Ovary (tissue), 9 donors: ENCODE measurements around the gene NHS. TPM values are rescaled to one million over a fixed set of nuclear protein-coding genes. Genes with fewer than 3 reads are reported as not detected.
A peak's percentile ranks its signal among the peaks of the same experiment; 100 is the strongest.

Experiments used
- DNase-seq, 5 donors: peaks; one replicate each; pipeline ENCODE4 v3.0.0-alpha.2; 2019 to 2020
- H3K27ac ChIP-seq, 2 donors: fragments of 200-600 bp; one replicate each; pipeline versions ENCODE4 v1.5.1 to v1.8.0; 2019 to 2022
- H3K27me3 ChIP-seq: fragments of 200-600 bp; one replicate; pipeline ENCODE4 v1.8.0; 2022
- H3K36me3 ChIP-seq: fragments of 200-600 bp; sonication (generic); one replicate; pipeline ENCODE4 v1.5.1; 2019
- H3K4me1 ChIP-seq: one replicate; pipeline ENCODE4 v1.8.1; 2013; ENCODE audit warnings: mild to moderate bottlenecking, moderate library complexity; ENCODE audit not compliant: insufficient read depth
- H3K4me3 ChIP-seq: fragments of 200-600 bp; sonication (generic); one replicate; pipeline ENCODE4 v1.5.1; 2017
- H3K9me3 ChIP-seq, 2 donors: fragments of 200-600 bp in 1 of 2; sonication (generic) in 1 of 2; one replicate each; pipeline versions ENCODE4 v1.5.1 to v1.8.1; 2013 to 2019; ENCODE audit warnings: mild to moderate bottlenecking in 1 of 2, moderate library complexity in 1 of 2
- EP300 ChIP-seq: sonication (generic); formaldehyde crosslinking; IDR thresholded peaks from one replicate; pipeline ENCODE4 v1.6.1; 2017; ENCODE audit warnings: antibody characterized with exemption
- POLR2A ChIP-seq: fragments of 450-650 bp; IDR thresholded peaks from one replicate; pipeline ENCODE4 v1.6.1; 2017; ENCODE audit warnings: antibody characterized with exemption, mild to moderate bottlenecking, moderate library complexity
- WGBS, 3 donors: extraction: QIAGEN DNeasy Blood & Tissue Kit in 1 of 3; methylation state at CpG; one replicate each; pipeline versions ENCODE4 v1.1.5 to v1.1.7; 2013 to 2017; 5-methylcytosine and 5-hydroxymethylcytosine counted together
- intact Hi-C, 4 donors: fragments of 100-400 bp; cut with DNase I; formaldehyde crosslinking; loops; one replicate each; pipeline versions ENCODE4 v1.11.0 to v1.15.1; 2022 to 2023
- polyA plus RNA-seq, 2 donors: library from polyadenylated mRNA; stranded (reverse); fragments of 200-250 nt in 1 of 2; fragments of 350-450 nt in 1 of 2; fragmentation: Illumina TruSeq in 1 of 2; extraction: RNeasy Lipid Tissue Mini Kit (QIAGEN cat#74804) in 1 of 2; gene quantifications; one replicate each; pipeline ENCODE4 v1.2.3, GENCODE V29; 2013 to 2014
- total RNA-seq, 7 donors: library from RNA; depleted of rRNA in 2 of 7; stranded (reverse); fragments of >200 nt in 2 of 7; fragmentation: NEBNext Ultra II Directional in 3 of 7; extraction: Animal tissue kit (Norgen Biotek cat#: 25700) in 3 of 7; gene quantifications; one replicate each; pipeline versions ENCODE4 v1.1.0 to v1.2.4, GENCODE V29; 2016 to 2023
- TF ChIP-seq, protein P1 (sequence below), 3 donors: fragments of 450-650 bp in 2 of 3; fragments of 200-600 bp in 1 of 3; IDR thresholded peaks; one replicate each; pipeline versions ENCODE4 v1.5.1 to v1.8.0; 2016 to 2022; ENCODE audit warnings: antibody characterized with exemption in 3 of 3, mild to moderate bottlenecking in 1 of 3
- donor health status: DM: no; HTN: no; CAD: no; lungs with moderate emphysema.
- donor health status: DM: no; HTN: no; CAD: no.
- donor health status: Bipolar disorder and iron deficiency.
- donor health status: DM: yes; HTN: yes; CAD: no.
- donor health status: DM: no; HTN: no; CAD: no.
- donor health status: DM: yes; HTN: yes; CAD: no.

Gene NHS
- total and polyA plus RNA-seq, 9 donors: 2.3 to 9.5 (median 6.7) TPM

DNA sequence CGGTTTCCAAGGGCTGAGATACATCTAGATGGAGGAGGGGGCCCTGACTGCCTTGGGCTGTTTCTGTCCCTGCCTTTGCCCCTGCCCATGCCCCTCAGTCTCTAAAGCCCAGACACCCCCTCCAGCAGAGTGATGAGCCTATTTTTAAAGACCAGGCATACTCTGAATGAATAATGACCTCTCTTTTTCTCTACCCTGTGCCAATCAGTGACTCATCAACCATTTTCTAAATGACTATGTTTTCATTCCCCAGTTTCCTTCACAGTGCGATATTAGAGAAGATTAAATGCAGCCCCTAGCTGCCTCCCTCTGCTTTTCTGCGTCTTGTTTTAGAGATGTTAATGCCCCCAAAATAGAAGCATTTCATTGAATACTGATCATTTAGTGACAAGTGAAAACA, 15.5 kb upstream of the NHS start:
- H3K27me3 ChIP-seq: no peaks in the 10 kb centered on the region
- DNase-seq: no peak
- no peaks in the 10 kb centered on the region for H3K4me1 ChIP-seq
- H3K9me3 ChIP-seq: no peaks in the 10 kb centered on the region
- no peaks in the 10 kb centered on the region for H3K36me3 ChIP-seq
- WGBS, 3 donors: 36 to 53% (median 43%) methylated on average over 3 of the region's 3 CpGs
- H3K27ac ChIP-seq: no peak overlapping the region
- intact Hi-C loops: loop anchor here in 1 of 4 donors (10.0 kb wide), 1 partner anchor 1255 kb away; no protein-coding TSS in a partner anchor
- TF ChIP-seq, protein P1, sequence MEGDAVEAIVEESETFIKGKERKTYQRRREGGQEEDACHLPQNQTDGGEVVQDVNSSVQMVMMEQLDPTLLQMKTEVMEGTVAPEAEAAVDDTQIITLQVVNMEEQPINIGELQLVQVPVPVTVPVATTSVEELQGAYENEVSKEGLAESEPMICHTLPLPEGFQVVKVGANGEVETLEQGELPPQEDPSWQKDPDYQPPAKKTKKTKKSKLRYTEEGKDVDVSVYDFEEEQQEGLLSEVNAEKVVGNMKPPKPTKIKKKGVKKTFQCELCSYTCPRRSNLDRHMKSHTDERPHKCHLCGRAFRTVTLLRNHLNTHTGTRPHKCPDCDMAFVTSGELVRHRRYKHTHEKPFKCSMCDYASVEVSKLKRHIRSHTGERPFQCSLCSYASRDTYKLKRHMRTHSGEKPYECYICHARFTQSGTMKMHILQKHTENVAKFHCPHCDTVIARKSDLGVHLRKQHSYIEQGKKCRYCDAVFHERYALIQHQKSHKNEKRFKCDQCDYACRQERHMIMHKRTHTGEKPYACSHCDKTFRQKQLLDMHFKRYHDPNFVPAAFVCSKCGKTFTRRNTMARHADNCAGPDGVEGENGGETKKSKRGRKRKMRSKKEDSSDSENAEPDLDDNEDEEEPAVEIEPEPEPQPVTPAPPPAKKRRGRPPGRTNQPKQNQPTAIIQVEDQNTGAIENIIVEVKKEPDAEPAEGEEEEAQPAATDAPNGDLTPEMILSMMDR (IDR thresholded peaks at IDR 0.05): no peak
- no peak for TF ChIP-seq EP300
- no peak for TF ChIP-seq POLR2A
- H3K4me3 ChIP-seq: no peak overlapping the region

DNA sequence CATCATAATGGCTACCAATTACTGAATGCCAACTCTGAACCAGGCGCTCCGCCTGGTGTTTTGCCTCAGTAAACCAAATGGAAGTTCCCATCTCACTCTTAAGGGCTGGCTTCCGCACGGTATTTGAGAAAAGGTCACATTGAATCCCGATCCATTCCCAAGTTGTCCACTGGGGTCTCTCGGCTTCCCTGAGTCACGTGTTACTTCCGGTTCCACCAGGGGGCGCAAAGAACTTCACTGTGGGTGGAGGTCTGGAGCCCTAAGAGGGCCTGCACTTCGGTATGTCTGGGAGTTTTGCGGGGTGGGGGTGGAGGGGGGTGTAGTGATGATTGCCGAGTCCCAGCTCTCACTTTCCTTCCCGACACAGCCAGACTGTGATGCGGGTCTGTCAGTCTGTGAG, 13.4 kb upstream of the NHS start:
- intact Hi-C loops: loop anchor here in 1 of 4 donors (10.0 kb wide), 1 partner anchor 117 kb away; no protein-coding TSS in a partner anchor
- H3K4me3 ChIP-seq: no peak overlapping the region
- 58 to 73% (median 69%) methylated on average over 14 of the region's 14 CpGs for WGBS, 3 donors
- no peaks in the 10 kb centered on the region for H3K36me3 ChIP-seq
- TF ChIP-seq, protein P1 (IDR thresholded peaks at IDR 0.05): no peak
- TF ChIP-seq POLR2A (no peak), EP300 (no peak)
- peak in 1 of 5 donors; percentile 24 for DNase-seq
- no peaks in the 10 kb centered on the region for H3K9me3 ChIP-seq
- H3K4me1 ChIP-seq: no peaks in the 10 kb centered on the region
- H3K27me3 ChIP-seq: no peaks in the 10 kb centered on the region
- H3K27ac ChIP-seq: no peak overlapping the region

DNA sequence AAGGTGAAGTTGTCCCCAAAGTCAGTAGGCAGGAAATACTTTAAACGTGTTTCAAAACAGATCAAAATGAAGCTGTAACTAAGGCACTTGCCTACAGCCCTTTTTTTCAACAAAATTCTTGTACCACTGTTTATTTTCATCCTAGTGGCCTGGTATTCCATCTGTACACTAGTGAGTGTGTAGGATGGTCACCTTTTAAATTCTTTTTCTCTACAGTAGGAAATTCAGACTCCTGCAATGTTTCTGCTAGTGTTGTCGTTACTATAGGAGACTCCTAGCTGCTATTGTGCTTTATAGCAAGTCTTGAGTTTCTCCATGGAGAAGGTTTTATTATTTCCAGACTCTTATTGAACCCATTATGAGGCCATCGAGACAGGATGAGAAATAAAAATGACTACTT, 7.0 kb upstream of the NHS start:
- no peaks in the 10 kb centered on the region for H3K4me1 ChIP-seq
- no peaks in the 10 kb centered on the region for H3K9me3 ChIP-seq
- DNase-seq: no peak
- intact Hi-C loops: loop anchor here in 1 of 4 donors (10.0 kb wide), 1 partner anchor 123 kb away; no protein-coding TSS in a partner anchor
- H3K27ac ChIP-seq: no peak overlapping the region
- no peaks in the 10 kb centered on the region for H3K36me3 ChIP-seq
- no peaks in the 10 kb centered on the region for H3K27me3 ChIP-seq
- no peak overlapping the region for H3K4me3 ChIP-seq
- 60 to 66% (median 65%) methylated on average over 3 of the region's 3 CpGs for WGBS, 3 donors
- TF ChIP-seq, protein P1 (IDR thresholded peaks at IDR 0.05): no peak
- no peak for TF ChIP-seq EP300
- no peak for TF ChIP-seq POLR2A

DNA sequence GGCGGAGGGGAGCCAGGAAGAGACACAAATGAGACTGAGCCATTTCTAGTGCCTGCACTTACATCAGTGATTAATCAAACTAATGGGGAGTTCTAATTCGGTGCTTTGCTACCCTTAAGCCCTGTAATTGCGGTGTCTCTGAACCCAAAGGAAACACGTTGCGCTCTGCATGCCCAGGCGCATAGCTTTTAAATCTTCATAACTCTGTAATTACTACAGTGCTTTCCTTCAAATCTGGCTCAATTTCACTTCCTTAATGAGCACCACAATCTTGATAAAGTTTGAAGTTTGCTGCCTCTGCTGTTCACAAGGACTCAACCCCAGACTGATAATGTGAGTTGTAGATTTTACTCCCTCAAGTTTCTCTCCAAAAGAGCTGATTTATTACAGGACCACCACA, 5.7 kb upstream of the NHS start:
- no peak overlapping the region for H3K27ac ChIP-seq
- H3K9me3 ChIP-seq: no peaks in the 10 kb centered on the region
- no peak for TF ChIP-seq POLR2A
- TF ChIP-seq, protein P1 (IDR thresholded peaks at IDR 0.05): no peak
- TF ChIP-seq EP300: no peak
- H3K4me1 ChIP-seq: no peaks in the 10 kb centered on the region
- no peaks in the 10 kb centered on the region for H3K27me3 ChIP-seq
- H3K36me3 ChIP-seq: no peaks in the 10 kb centered on the region
- DNase-seq: no peak
- H3K4me3 ChIP-seq: no peak overlapping the region
- intact Hi-C loops: loop anchor here in 1 of 4 donors (10.0 kb wide), 1 partner anchor 125 kb away; no protein-coding TSS in a partner anchor
- 35 to 51% (median 43%) methylated on average over 6 of the region's 6 CpGs for WGBS, 3 donors
